Natural killer cell (primary cell): ENCODE results near the gene CYP2W1. TPM values are rescaled to one million over a fixed set of nuclear protein-coding genes. Genes with fewer than 3 reads are reported as not detected.

ENCODE experiments used
- ATAC-seq, 3 donors: fragments of 150-1000 bp in 2 of 3; fragments of 200-7000 bp in 1 of 3; cut with Tn5 transposase; 1 replicate in 1 of 3; 2 replicates in 2 of 3; pipeline ENCODE4 v1.10.0; 2021; ENCODE audit warnings: mild to moderate bottlenecking in 2 of 3, moderate library complexity in 2 of 3
- DNase-seq, 2 donors: peaks; one replicate each; pipeline versions ENCODE4 v3.0.0 to v3.0.0-alpha.2; 2013 to 2021; ENCODE audit warnings: mixed read lengths in 1 of 2
- H3K27ac ChIP-seq: one replicate; pipeline ENCODE4 v1.5.1; 2013; ENCODE audit warnings: mild to moderate bottlenecking, low read length
- H3K27me3 ChIP-seq: one replicate; pipeline ENCODE4 v1.6.1; 2013; ENCODE audit warnings: low read length; ENCODE audit not compliant: control insufficient read depth, insufficient read depth
- H3K36me3 ChIP-seq: one replicate; pipeline ENCODE4 v1.6.1; 2013; ENCODE audit warnings: low read length; ENCODE audit not compliant: control insufficient read depth, insufficient read depth
- H3K4me1 ChIP-seq: one replicate; pipeline ENCODE4 v1.6.1; 2013; ENCODE audit warnings: low read length; ENCODE audit not compliant: control insufficient read depth, insufficient read depth
- H3K4me3 ChIP-seq: one replicate; pipeline ENCODE4 v1.5.1; 2013; ENCODE audit warnings: low read length
- H3K9me3 ChIP-seq: one replicate; pipeline ENCODE4 v1.6.1; 2013; ENCODE audit warnings: low read length; ENCODE audit not compliant: control insufficient read depth, insufficient read depth
- H3K27ac Mint-ChIP-seq, 2 donors: one replicate each; pipeline ENCODE4 v1.8.0; 2022; ENCODE audit warnings: mild to moderate bottlenecking in 2 of 2, mixed read lengths in 2 of 2, moderate library complexity in 1 of 2
- H3K27me3 Mint-ChIP-seq, 2 donors: one replicate each; pipeline ENCODE4 v1.8.0; 2022; ENCODE audit warnings: low read depth in 2 of 2, mixed read lengths in 2 of 2
- H3K36me3 Mint-ChIP-seq: one replicate; pipeline ENCODE4 v1.8.0; 2022; ENCODE audit warnings: mixed read lengths
- H3K4me1 Mint-ChIP-seq, 2 donors: one replicate each; pipeline ENCODE4 v1.8.0; 2022; ENCODE audit warnings: mixed read lengths in 2 of 2
- H3K4me3 Mint-ChIP-seq: one replicate; pipeline ENCODE4 v1.8.0; 2022; ENCODE audit warnings: mild to moderate bottlenecking, moderate library complexity, mixed read lengths
- H3K9me3 Mint-ChIP-seq, 2 donors: one replicate each; pipeline ENCODE4 v1.8.0; 2022; ENCODE audit warnings: mixed read lengths in 2 of 2
- WGBS: methylation state at CpG from one replicate; pipeline ENCODE4 v1.1.7; 2013; ENCODE audit warnings: missing lambda C conversion rate; ENCODE audit not compliant: insufficient coverage; 5-methylcytosine and 5-hydroxymethylcytosine counted together
- intact Hi-C: fragments of 100-400 bp; cut with micrococcal nuclease; formaldehyde crosslinking; loops from one replicate; pipeline ENCODE4 v1.14.2; 2022
- total RNA-seq, 4 donors: library from RNA; stranded (reverse); fragments of 120-200 nt in 1 of 4; gene quantifications; one replicate each; pipeline versions ENCODE4 v1.2.3 to v1.2.4, GENCODE V29; 2013 to 2022
- TF ChIP-seq, protein P1 (sequence below): fragments of 200-600 bp; IDR thresholded peaks from one replicate; pipeline ENCODE4 v1.8.0; 2022; ENCODE audit warnings: antibody characterized with exemption

The CYP2W1 gene
- total RNA-seq, 3 donors from 2014 or later (not counting 1 experiment from before 2014, with no cell fraction given), result not detected

DNA sequence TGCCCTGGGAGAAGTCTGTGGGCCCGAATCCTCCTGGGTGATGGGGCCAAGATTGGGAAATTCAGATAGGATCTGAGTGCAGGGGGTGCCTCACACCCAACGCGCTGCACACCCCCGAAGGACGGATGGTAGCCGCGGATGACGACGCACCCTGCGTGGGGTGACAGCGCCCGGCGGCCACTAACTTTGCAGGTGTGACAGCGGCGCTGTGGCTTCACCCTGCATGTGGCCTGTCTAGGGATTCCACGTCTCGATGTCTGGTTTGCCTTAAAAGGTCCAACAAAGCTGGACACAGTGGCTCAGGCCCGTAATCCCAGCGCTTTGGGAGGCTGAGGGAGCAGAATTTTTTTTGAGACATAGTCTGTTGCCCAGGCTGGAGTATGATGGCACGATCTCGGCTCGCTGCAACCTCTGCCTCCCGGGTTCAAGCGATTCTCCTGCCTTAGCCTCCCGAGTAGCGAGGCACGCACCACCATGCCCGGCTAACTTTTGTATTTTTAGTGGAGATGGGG is 47.1 kb upstream of the CYP2W1 start:
- peaks cover 49% of the 10 kb centered on the region for H3K4me1 ChIP-seq
- Mint-ChIP-seq H3K9me3 (no peaks in the 10 kb centered on the region), H3K27ac (peak overlapping the region; percentile 67 to 70), H3K4me3 (no peak overlapping the region), H3K27me3 (no peaks in the 10 kb centered on the region), H3K36me3 (no peaks in the 10 kb centered on the region), H3K4me1 (peaks cover 19 to 40% of the 10 kb centered on the region in 2 donors)
- ATAC-seq (no peak), DNase-seq (no peak)
- no peak overlapping the region for H3K27ac ChIP-seq
- TF ChIP-seq, protein P1, sequence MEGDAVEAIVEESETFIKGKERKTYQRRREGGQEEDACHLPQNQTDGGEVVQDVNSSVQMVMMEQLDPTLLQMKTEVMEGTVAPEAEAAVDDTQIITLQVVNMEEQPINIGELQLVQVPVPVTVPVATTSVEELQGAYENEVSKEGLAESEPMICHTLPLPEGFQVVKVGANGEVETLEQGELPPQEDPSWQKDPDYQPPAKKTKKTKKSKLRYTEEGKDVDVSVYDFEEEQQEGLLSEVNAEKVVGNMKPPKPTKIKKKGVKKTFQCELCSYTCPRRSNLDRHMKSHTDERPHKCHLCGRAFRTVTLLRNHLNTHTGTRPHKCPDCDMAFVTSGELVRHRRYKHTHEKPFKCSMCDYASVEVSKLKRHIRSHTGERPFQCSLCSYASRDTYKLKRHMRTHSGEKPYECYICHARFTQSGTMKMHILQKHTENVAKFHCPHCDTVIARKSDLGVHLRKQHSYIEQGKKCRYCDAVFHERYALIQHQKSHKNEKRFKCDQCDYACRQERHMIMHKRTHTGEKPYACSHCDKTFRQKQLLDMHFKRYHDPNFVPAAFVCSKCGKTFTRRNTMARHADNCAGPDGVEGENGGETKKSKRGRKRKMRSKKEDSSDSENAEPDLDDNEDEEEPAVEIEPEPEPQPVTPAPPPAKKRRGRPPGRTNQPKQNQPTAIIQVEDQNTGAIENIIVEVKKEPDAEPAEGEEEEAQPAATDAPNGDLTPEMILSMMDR, result no peak
- H3K4me3 ChIP-seq, result no peak overlapping the region
- intact Hi-C loops, result no loop called here
- H3K36me3 ChIP-seq, result peaks cover 9% of the 10 kb centered on the region
- H3K27me3 ChIP-seq, result no peaks in the 10 kb centered on the region
- WGBS, result 90% methylated on average over 28 of the region's 28 CpGs
- no peaks in the 10 kb centered on the region for H3K9me3 ChIP-seq

DNA sequence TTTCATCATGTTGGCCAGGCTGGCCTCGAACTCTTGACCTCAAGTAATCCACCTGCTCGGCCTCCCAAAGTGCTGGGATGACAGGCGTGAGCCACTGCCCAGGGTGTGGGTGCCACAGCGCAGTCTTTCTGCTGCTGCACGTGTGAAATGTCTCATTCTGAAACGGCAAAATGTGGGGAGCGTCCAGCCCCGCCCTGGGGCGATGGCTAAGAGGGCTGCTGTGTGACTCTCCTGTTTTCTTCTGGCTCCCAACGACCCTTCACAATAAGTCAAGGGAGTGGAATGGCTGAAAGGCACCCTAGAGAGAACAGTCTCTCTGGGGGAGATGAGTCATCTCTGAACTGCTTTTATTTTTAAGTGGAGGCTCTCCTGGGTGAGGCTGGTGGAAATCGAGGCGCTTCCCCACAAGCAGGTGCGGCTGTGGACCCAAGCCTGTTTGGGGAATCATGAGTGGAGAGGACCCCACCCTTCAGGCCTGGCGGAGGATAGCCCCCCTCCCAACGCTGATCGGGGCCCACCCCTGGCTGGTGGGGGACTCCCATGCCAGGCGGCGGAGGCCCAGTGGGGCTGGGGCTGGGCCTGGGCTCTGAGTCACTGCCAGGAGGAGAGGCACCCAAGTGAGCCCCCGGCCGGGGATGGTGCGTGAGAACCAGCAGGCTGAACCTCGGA is 46.5 kb upstream of the CYP2W1 start:
- Mint-ChIP-seq H3K9me3 (no peaks in the 10 kb centered on the region), H3K4me3 (no peak overlapping the region), H3K27me3 (no peaks in the 10 kb centered on the region), H3K27ac (peak overlapping the region; percentile 67 to 70), H3K36me3 (no peaks in the 10 kb centered on the region), H3K4me1 (peaks cover 25 to 40% of the 10 kb centered on the region in 2 donors)
- TF ChIP-seq, protein P1, result no peak
- Histone ChIP-seq H3K4me3 (no peak overlapping the region), H3K9me3 (no peaks in the 10 kb centered on the region), H3K4me1 (peaks cover 43% of the 10 kb centered on the region), H3K27me3 (no peaks in the 10 kb centered on the region), H3K36me3 (peaks cover 9% of the 10 kb centered on the region), H3K27ac (no peak overlapping the region)
- 59% methylated on average over 22 of the region's 22 CpGs for WGBS
- DNase-seq (no peak), ATAC-seq (peak; percentile 17 to 49 (median 48))
- intact Hi-C loops, result no loop called here

DNA sequence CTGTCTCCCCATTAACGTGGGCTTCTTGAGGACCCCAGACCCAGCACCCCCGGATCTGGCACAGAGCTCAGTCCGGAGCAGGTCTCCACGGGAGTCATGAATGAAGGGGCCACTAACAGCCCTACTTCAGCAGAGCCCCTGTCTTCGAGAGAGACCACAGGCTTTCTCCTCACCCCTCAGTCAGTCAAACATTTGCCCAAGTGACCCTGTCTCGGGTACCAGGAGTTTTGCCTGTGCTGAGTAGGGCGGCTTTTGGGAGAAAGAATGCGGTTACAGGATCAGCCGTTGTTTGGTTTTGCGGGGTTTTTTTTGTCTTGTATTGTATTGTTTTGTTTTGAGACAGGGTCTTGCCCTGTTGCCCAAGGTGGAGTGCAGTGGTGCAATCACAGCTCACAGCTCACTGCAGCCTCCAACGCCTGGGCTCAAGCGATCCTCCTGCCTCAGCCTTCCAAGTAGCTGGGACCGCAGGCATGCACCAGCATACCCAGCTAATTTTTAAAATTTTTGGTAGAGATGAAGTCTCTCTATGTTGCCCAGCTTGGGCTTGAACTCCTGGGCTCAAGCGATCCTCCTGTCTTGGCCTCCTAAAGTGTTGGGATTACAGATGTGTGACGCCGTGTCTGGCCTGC is 45.0 kb upstream of the CYP2W1 start:
- H3K4me1 Mint-ChIP-seq, result peaks cover 31 to 45% of the 10 kb centered on the region in 2 donors
- H3K27me3 Mint-ChIP-seq, result no peaks in the 10 kb centered on the region
- H3K9me3 Mint-ChIP-seq, result no peaks in the 10 kb centered on the region
- no peak overlapping the region for H3K4me3 ChIP-seq
- WGBS, result 94% methylated on average over 16 of the region's 16 CpGs
- H3K9me3 ChIP-seq, result no peaks in the 10 kb centered on the region
- peaks cover 37% of the 10 kb centered on the region for H3K4me1 ChIP-seq
- H3K4me3 Mint-ChIP-seq, result peak overlapping the region; percentile 25
- ATAC-seq (no peak), DNase-seq (no peak)
- no peaks in the 10 kb centered on the region for H3K36me3 Mint-ChIP-seq
- H3K27ac Mint-ChIP-seq, result peak overlapping the region; percentile 18 to 58
- H3K27me3 ChIP-seq, result no peaks in the 10 kb centered on the region
- no peak overlapping the region for H3K27ac ChIP-seq
- TF ChIP-seq, protein P1, result no peak
- intact Hi-C loops, result no loop called here
- H3K36me3 ChIP-seq, result peaks cover 9% of the 10 kb centered on the region
